Measurements from ENCODE around the gene ZNF804A. TPM values are rescaled to one million over a fixed set of nuclear protein-coding genes. Genes with fewer than 3 reads are reported as not detected.

The ZNF804A gene
- total RNA-seq, 3 donors from 2014 or later = under 0.01 to 0.29 (median 0.16) TPM

- peaks cover 0 to 3% of the 10 kb centered on the region in 2 donors for H3K9me3 ChIP-seq
- no peak overlapping the region for H3K27ac ChIP-seq
- H3K27me3 ChIP-seq = no peaks in the 10 kb centered on the region
- H3K4me1 ChIP-seq = no peaks in the 10 kb centered on the region
- H3K36me3 ChIP-seq = no peaks in the 10 kb centered on the region
- no peak overlapping the region for H3K4me3 ChIP-seq
- DNase-seq (ENCODE audit: low spot score in 2 of 2) = no peak
- TF ChIP-seq POLR2AphosphoS5 (IDR thresholded peaks at IDR 0.05) (no peak), POLR2A (IDR thresholded peaks at IDR 0.05) (no peak)
- TF ChIP-seq, protein P1, sequence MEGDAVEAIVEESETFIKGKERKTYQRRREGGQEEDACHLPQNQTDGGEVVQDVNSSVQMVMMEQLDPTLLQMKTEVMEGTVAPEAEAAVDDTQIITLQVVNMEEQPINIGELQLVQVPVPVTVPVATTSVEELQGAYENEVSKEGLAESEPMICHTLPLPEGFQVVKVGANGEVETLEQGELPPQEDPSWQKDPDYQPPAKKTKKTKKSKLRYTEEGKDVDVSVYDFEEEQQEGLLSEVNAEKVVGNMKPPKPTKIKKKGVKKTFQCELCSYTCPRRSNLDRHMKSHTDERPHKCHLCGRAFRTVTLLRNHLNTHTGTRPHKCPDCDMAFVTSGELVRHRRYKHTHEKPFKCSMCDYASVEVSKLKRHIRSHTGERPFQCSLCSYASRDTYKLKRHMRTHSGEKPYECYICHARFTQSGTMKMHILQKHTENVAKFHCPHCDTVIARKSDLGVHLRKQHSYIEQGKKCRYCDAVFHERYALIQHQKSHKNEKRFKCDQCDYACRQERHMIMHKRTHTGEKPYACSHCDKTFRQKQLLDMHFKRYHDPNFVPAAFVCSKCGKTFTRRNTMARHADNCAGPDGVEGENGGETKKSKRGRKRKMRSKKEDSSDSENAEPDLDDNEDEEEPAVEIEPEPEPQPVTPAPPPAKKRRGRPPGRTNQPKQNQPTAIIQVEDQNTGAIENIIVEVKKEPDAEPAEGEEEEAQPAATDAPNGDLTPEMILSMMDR (IDR thresholded peaks at IDR 0.05) = no peak
- intact Hi-C loops (cut with DNase I; ENCODE audit: low total_unique reads) = no loop called here
These were observed 292.0 kb downstream of the ZNF804A start for GRCh38 chr2:184890311-184890710.

- Histone ChIP-seq H3K36me3 (no peaks in the 10 kb centered on the region), H3K9me3 (no peaks in the 10 kb centered on the region), H3K4me3 (no peak overlapping the region), H3K4me1 (no peaks in the 10 kb centered on the region), H3K27me3 (no peaks in the 10 kb centered on the region), H3K27ac (no peak overlapping the region)
- intact Hi-C loops (cut with DNase I; ENCODE audit: low total_unique reads) = no loop called here
- DNase-seq (ENCODE audit: low spot score in 2 of 2) = no peak
- TF ChIP-seq POLR2A (IDR thresholded peaks at IDR 0.05) = no peak
- TF ChIP-seq, protein P1 (IDR thresholded peaks at IDR 0.05) = no peak
- TF ChIP-seq POLR2AphosphoS5 (IDR thresholded peaks at IDR 0.05) = no peak
These were observed 306.7 kb downstream of the ZNF804A start for GRCh38 chr2:184904991-184905390.

DNA sequence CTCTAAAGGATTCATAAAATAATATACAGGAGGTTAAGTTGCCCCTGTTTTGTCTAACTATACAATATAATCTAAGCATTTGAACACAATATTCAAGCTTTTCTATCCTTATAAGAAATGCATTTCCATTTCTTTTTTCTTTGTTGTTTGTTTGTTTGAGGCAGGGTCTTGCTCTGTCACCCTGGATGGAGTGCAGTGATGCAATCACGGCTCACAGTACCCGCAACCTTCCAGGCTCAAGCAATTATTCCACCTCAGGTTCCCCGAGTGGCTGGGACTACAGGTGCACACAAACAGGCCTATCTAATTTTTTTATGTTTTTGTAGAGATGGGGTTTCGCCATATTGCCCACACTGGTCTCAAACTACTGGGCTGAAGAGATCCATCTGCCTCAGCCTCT is 307.8 kb downstream of the ZNF804A start:
- no peak overlapping the region for H3K4me3 ChIP-seq
- no peaks in the 10 kb centered on the region for H3K9me3 ChIP-seq
- intact Hi-C loops (cut with DNase I; ENCODE audit: low total_unique reads) = no loop called here
- no peak for DNase-seq (ENCODE audit: low spot score in 2 of 2)
- H3K36me3 ChIP-seq = no peaks in the 10 kb centered on the region
- no peaks in the 10 kb centered on the region for H3K4me1 ChIP-seq
- TF ChIP-seq POLR2A (IDR thresholded peaks at IDR 0.05) = no peak
- TF ChIP-seq POLR2AphosphoS5 (IDR thresholded peaks at IDR 0.05) = no peak
- TF ChIP-seq, protein P1 (IDR thresholded peaks at IDR 0.05) = no peak
- no peak overlapping the region for H3K27ac ChIP-seq
- no peaks in the 10 kb centered on the region for H3K27me3 ChIP-seq

GRCh38 chr2:184906709-184907108 is 308.4 kb downstream of the ZNF804A start:
- H3K4me1 ChIP-seq = no peaks in the 10 kb centered on the region
- no peaks in the 10 kb centered on the region for H3K36me3 ChIP-seq
- no peak overlapping the region for H3K4me3 ChIP-seq
- H3K9me3 ChIP-seq = no peaks in the 10 kb centered on the region
- no peaks in the 10 kb centered on the region for H3K27me3 ChIP-seq
- no peak for DNase-seq (ENCODE audit: low spot score in 2 of 2)
- TF ChIP-seq POLR2AphosphoS5 (IDR thresholded peaks at IDR 0.05) = no peak
- TF ChIP-seq, protein P1 (IDR thresholded peaks at IDR 0.05) = no peak
- no peak for TF ChIP-seq POLR2A (IDR thresholded peaks at IDR 0.05)
- H3K27ac ChIP-seq = no peak overlapping the region
- intact Hi-C loops (cut with DNase I; ENCODE audit: low total_unique reads) = no loop called here

GRCh38 chr2:184908966-184909365 is 310.6 kb downstream of the ZNF804A start:
- Histone ChIP-seq H3K9me3 (peaks cover 0 to 8% of the 10 kb centered on the region in 2 donors), H3K27me3 (no peaks in the 10 kb centered on the region), H3K4me1 (no peaks in the 10 kb centered on the region), H3K4me3 (no peak overlapping the region), H3K36me3 (no peaks in the 10 kb centered on the region), H3K27ac (no peak overlapping the region)
- no peak for DNase-seq (ENCODE audit: low spot score in 2 of 2)
- intact Hi-C loops (cut with DNase I; ENCODE audit: low total_unique reads) = no loop called here
- TF ChIP-seq, protein P1 (IDR thresholded peaks at IDR 0.05) = no peak
- TF ChIP-seq POLR2AphosphoS5 (IDR thresholded peaks at IDR 0.05) (no peak), POLR2A (IDR thresholded peaks at IDR 0.05) (no peak)
